Upper lobe of left lung (tissue), 4 donors: ENCODE measurements around the gene CXCL6.

Experiments used
- CTCF ChIP-seq, 6 experiments: fragments of 450-650 bp in 4 of 6; fragments of 200-600 bp in 2 of 6; sonication (generic) in 2 of 6; IDR thresholded peaks; one replicate each; pipeline ENCODE4 v1.5.1; 2016 to 2019; ENCODE audit warnings: antibody characterized with exemption in 6 of 6
- EP300 ChIP-seq, 4 donors: sonication (generic); formaldehyde crosslinking; IDR thresholded peaks; one replicate each; pipeline ENCODE4 v1.5.1; 2017; ENCODE audit warnings: antibody characterized with exemption in 4 of 4, control low read depth in 2 of 4
- POLR2A ChIP-seq, 4 donors: fragments of 450-650 bp; IDR thresholded peaks; one replicate each; pipeline ENCODE4 v1.5.1; 2016 to 2017; ENCODE audit warnings: antibody characterized with exemption in 4 of 4, mild to moderate bottlenecking in 2 of 4
- POLR2AphosphoS5 ChIP-seq, 2 donors: sonication (generic); formaldehyde crosslinking; IDR thresholded peaks; one replicate each; pipeline ENCODE4 v1.5.1; 2017; ENCODE audit warnings: antibody characterized with exemption in 2 of 2

- TF ChIP-seq CTCF (IDR thresholded peaks at IDR 0.05), result no peak
- TF ChIP-seq POLR2A (IDR thresholded peaks at IDR 0.05), result no peak
- no peak for TF ChIP-seq POLR2AphosphoS5 (IDR thresholded peaks at IDR 0.05)
- TF ChIP-seq EP300 (IDR thresholded peaks at IDR 0.05), result no peak
These were observed 16.3 kb downstream of the CXCL6 start for GRCh38 chr4:73852771-73853170.
